ENCODE data around the gene HLA-DPB1.

GRCh38 chr6:33040157-33040556, 35.6 kb upstream of the HLA-DPB1 start:
- no peak for TF ChIP-seq CTCF (IDR thresholded peaks at IDR 0.05)
- no peak for TF ChIP-seq POLR2A (IDR thresholded peaks at IDR 0.05)
